Measurements from ENCODE around the gene POC5.

- TF ChIP-seq CTCF (IDR thresholded peaks at IDR 0.05; ENCODE audit: poor library complexity) = no peak
- TF ChIP-seq EZH2 (IDR thresholded peaks at IDR 0.05; ENCODE audit: borderline replicate concordance) = no peak
- TF ChIP-seq EZH2phosphoT487 (IDR thresholded peaks at IDR 0.05; ENCODE audit: low read depth, severe bottlenecking, unreplicated experiment) = no peak
Measured at GRCh38 chr5:75710637-75711036, 6.6 kb downstream of the POC5 start.

Data from hepatocyte (in vitro differentiated cells).